ENCODE measurements around the gene SLC28A1.
"Not testable (repeated sequence)": the region's sequence is repeated elsewhere in the genome, so short reads cannot be mapped to it uniquely, and the experiment has no call there.

The SLC28A1 gene

GRCh38 chr15:84914351-84914750 lies 29.9 kb downstream of the SLC28A1 start:
- H3K9ac ChIP-seq (ENCODE audit: insufficient read length): no peak overlapping the region
- H3K36me3 ChIP-seq (ENCODE audit: insufficient read depth, low read length): no peaks in the 10 kb centered on the region
- no peak for TF ChIP-seq POLR2AphosphoS5 (IDR thresholded peaks at IDR 0.05; ENCODE audit: borderline replicate concordance, low read depth, low read length)
- TF ChIP-seq FOXP2 (optimal IDR thresholded peaks at IDR 0.05; ENCODE audit: control extremely low read depth, extremely low read length, insufficient read depth): no peak
- no peak for TF ChIP-seq EZH2 (IDR thresholded peaks at IDR 0.05)
- H3K9me3 ChIP-seq (ENCODE audit: low read depth, low read length): no peaks in the 10 kb centered on the region
- no peak overlapping the region for H3K4me3 ChIP-seq
- no peak for DNase-seq (ENCODE audit: low read depth, low spot score)
- H3K27ac ChIP-seq: no peak overlapping the region

GRCh38 chr15:84914909-84915605 lies 30.6 kb downstream of the SLC28A1 start:
- Histone ChIP-seq H3K36me3 (ENCODE audit: insufficient read depth, low read length) (no peaks in the 10 kb centered on the region), H3K9me3 (ENCODE audit: low read depth, low read length) (no peaks in the 10 kb centered on the region), H3K4me3 (no peak overlapping the region), H3K9ac (ENCODE audit: insufficient read length) (no peak overlapping the region), H3K27ac (no peak overlapping the region)
- no peak for TF ChIP-seq FOXP2 (optimal IDR thresholded peaks at IDR 0.05; ENCODE audit: control extremely low read depth, extremely low read length, insufficient read depth)
- TF ChIP-seq EZH2 (IDR thresholded peaks at IDR 0.05): no peak
- TF ChIP-seq POLR2AphosphoS5 (IDR thresholded peaks at IDR 0.05; ENCODE audit: borderline replicate concordance, low read depth, low read length): no peak
- DNase-seq (ENCODE audit: low read depth, low spot score): no peak

- DNase-seq (ENCODE audit: low read depth, low spot score): no peak
- Histone ChIP-seq H3K27ac (no peak overlapping the region), H3K36me3 (ENCODE audit: insufficient read depth, low read length) (no peaks in the 10 kb centered on the region), H3K9me3 (ENCODE audit: low read depth, low read length) (no peaks in the 10 kb centered on the region), H3K4me3 (no peak overlapping the region), H3K9ac (ENCODE audit: insufficient read length) (no peak overlapping the region)
- TF ChIP-seq FOXP2 (optimal IDR thresholded peaks at IDR 0.05; ENCODE audit: control extremely low read depth, extremely low read length, insufficient read depth) (no peak), EZH2 (IDR thresholded peaks at IDR 0.05) (no peak), POLR2AphosphoS5 (IDR thresholded peaks at IDR 0.05; ENCODE audit: borderline replicate concordance, low read depth, low read length) (no peak)
Measured at GRCh38 chr15:84915606-84915958, 31.1 kb downstream of the SLC28A1 start.

GRCh38 chr15:84917452-84917851 lies 33.0 kb downstream of the SLC28A1 start:
- Histone ChIP-seq H3K36me3 (ENCODE audit: insufficient read depth, low read length) (no peaks in the 10 kb centered on the region), H3K9ac (ENCODE audit: insufficient read length) (no peak overlapping the region), H3K9me3 (ENCODE audit: low read depth, low read length) (no peaks in the 10 kb centered on the region), H3K4me3 (no peak overlapping the region), H3K27ac (no peak overlapping the region)
- TF ChIP-seq FOXP2 (optimal IDR thresholded peaks at IDR 0.05; ENCODE audit: control extremely low read depth, extremely low read length, insufficient read depth): no peak
- TF ChIP-seq EZH2 (IDR thresholded peaks at IDR 0.05): no peak
- TF ChIP-seq POLR2AphosphoS5 (IDR thresholded peaks at IDR 0.05; ENCODE audit: borderline replicate concordance, low read depth, low read length): no peak
- DNase-seq (ENCODE audit: low read depth, low spot score): no peak

- no peak for DNase-seq (ENCODE audit: low read depth, low spot score)
- no peak overlapping the region for H3K4me3 ChIP-seq
- no peaks in the 10 kb centered on the region for H3K9me3 ChIP-seq (ENCODE audit: low read depth, low read length)
- H3K36me3 ChIP-seq (ENCODE audit: insufficient read depth, low read length): no peaks in the 10 kb centered on the region
- H3K27ac ChIP-seq: no peak overlapping the region
- H3K9ac ChIP-seq (ENCODE audit: insufficient read length): no peak overlapping the region
- TF ChIP-seq EZH2 (IDR thresholded peaks at IDR 0.05) (no peak), POLR2AphosphoS5 (IDR thresholded peaks at IDR 0.05; ENCODE audit: borderline replicate concordance, low read depth, low read length) (no peak), FOXP2 (optimal IDR thresholded peaks at IDR 0.05; ENCODE audit: control extremely low read depth, extremely low read length, insufficient read depth) (no peak)
Measured at GRCh38 chr15:84919106-84919667, 34.7 kb downstream of the SLC28A1 start.

GRCh38 chr15:84921121-84921520 lies 36.7 kb downstream of the SLC28A1 start:
- Histone ChIP-seq H3K4me3 (no peak overlapping the region), H3K27ac (no peak overlapping the region), H3K36me3 (ENCODE audit: insufficient read depth, low read length) (no peaks in the 10 kb centered on the region), H3K9ac (ENCODE audit: insufficient read length) (no peak overlapping the region), H3K9me3 (ENCODE audit: low read depth, low read length) (no peaks in the 10 kb centered on the region)
- no peak for TF ChIP-seq FOXP2 (optimal IDR thresholded peaks at IDR 0.05; ENCODE audit: control extremely low read depth, extremely low read length, insufficient read depth)
- no peak for TF ChIP-seq EZH2 (IDR thresholded peaks at IDR 0.05)
- no peak for TF ChIP-seq POLR2AphosphoS5 (IDR thresholded peaks at IDR 0.05; ENCODE audit: borderline replicate concordance, low read depth, low read length)
- no peak for DNase-seq (ENCODE audit: low read depth, low spot score)

GRCh38 chr15:84922530-84922929 lies 38.1 kb downstream of the SLC28A1 start:
- DNase-seq (ENCODE audit: low read depth, low spot score): no peak
- Histone ChIP-seq H3K9me3 (ENCODE audit: low read depth, low read length) (no peaks in the 10 kb centered on the region), H3K4me3 (no peak overlapping the region), H3K36me3 (ENCODE audit: insufficient read depth, low read length) (no peaks in the 10 kb centered on the region), H3K27ac (no peak overlapping the region), H3K9ac (ENCODE audit: insufficient read length) (no peak overlapping the region)
- TF ChIP-seq EZH2 (IDR thresholded peaks at IDR 0.05) (no peak), POLR2AphosphoS5 (IDR thresholded peaks at IDR 0.05; ENCODE audit: borderline replicate concordance, low read depth, low read length) (no peak), FOXP2 (optimal IDR thresholded peaks at IDR 0.05; ENCODE audit: control extremely low read depth, extremely low read length, insufficient read depth) (no peak)

GRCh38 chr15:84924077-84924731 lies 39.7 kb downstream of the SLC28A1 start:
- no peak overlapping the region for H3K4me3 ChIP-seq
- TF ChIP-seq FOXP2 (optimal IDR thresholded peaks at IDR 0.05; ENCODE audit: control extremely low read depth, extremely low read length, insufficient read depth) (no peak), POLR2AphosphoS5 (IDR thresholded peaks at IDR 0.05; ENCODE audit: borderline replicate concordance, low read depth, low read length) (no peak), EZH2 (IDR thresholded peaks at IDR 0.05) (no peak)
- no peaks in the 10 kb centered on the region for H3K9me3 ChIP-seq (ENCODE audit: low read depth, low read length)
- H3K27ac ChIP-seq: no peak overlapping the region
- H3K36me3 ChIP-seq (ENCODE audit: insufficient read depth, low read length): no peaks in the 10 kb centered on the region
- no peak overlapping the region for H3K9ac ChIP-seq (ENCODE audit: insufficient read length)
- DNase-seq (ENCODE audit: low read depth, low spot score): no peak

- H3K4me3 ChIP-seq; H3K9ac ChIP-seq (ENCODE audit: insufficient read length); DNase-seq (ENCODE audit: low read depth, low spot score); H3K27ac ChIP-seq; H3K36me3 ChIP-seq (ENCODE audit: insufficient read depth, low read length); H3K9me3 ChIP-seq (ENCODE audit: low read depth, low read length): not testable (repeated sequence)
Measured at GRCh38 chr15:84924821-84925569, 40.5 kb downstream of the SLC28A1 start.

Measured in SK-N-MC (cell line).